AG04450 (cell line): Measurements from ENCODE around the gene OR6F1. TPM values are rescaled to one million over a fixed set of nuclear protein-coding genes. Genes with fewer than 3 reads are reported as not detected.
"Not testable (repeated sequence)": the region's sequence is repeated elsewhere in the genome, so short reads cannot be mapped to it uniquely, and the experiment has no call there.

Source experiments
- CTCF ChIA-PET: fragments of 300-600, 350-600 bp; formaldehyde crosslinking; extraction: SDS; loops from one replicate; lab custom pipeline; 2022; ENCODE audit warnings: antibody characterized with exemption, inconsistent platforms; lab: Charles Lee
- POLR2A ChIA-PET: fragments of 350-600 bp; formaldehyde crosslinking; extraction: SDS; loops from one replicate; lab custom pipeline; 2021; ENCODE audit warnings: antibody characterized with exemption, inconsistent platforms; lab: Yijun Ruan, JAX
- DNase-seq: peaks from one replicate; pipeline ENCODE4 v3.0.0-alpha.2; 2011; ENCODE audit warnings: low read depth, low spot score
- H3K27ac ChIP-seq: one replicate; pipeline ENCODE4 v1.5.1; 2012; ENCODE audit warnings: low read depth, low read length, control low read depth
- H3K27me3 ChIP-seq: one replicate; pipeline ENCODE4 v1.6.0; 2012; ENCODE audit warnings: low read length; ENCODE audit not compliant: control insufficient read depth, insufficient read depth
- H3K4me3 ChIP-seq: 2 replicates; pipeline ENCODE4 v1.5.1; 2011; ENCODE audit warnings: mild to moderate bottlenecking, low read depth, low read length, control low read depth
- H3K9me3 ChIP-seq: 2 replicates; pipeline ENCODE4 v1.5.1; 2012; ENCODE audit warnings: low read length; ENCODE audit not compliant: control insufficient read depth, insufficient read depth
- polyA minus RNA-seq: library from RNA; depleted of rRNA, polyadenylated mRNA; stranded (reverse); fragments of >200 nt; gene quantifications from 2 replicates; pipeline ENCODE4 v1.2.3, GENCODE V29; 2011; rRNA and poly(A)+ RNA removed
- polyA plus RNA-seq: library from polyadenylated mRNA; depleted of rRNA; stranded (reverse); fragments of >200 nt; gene quantifications from 2 replicates; pipeline ENCODE4 v1.2.3, GENCODE V29; 2011; rRNA removed
- TF ChIP-seq, protein P1 (sequence below): IDR thresholded peaks from 2 replicates; pipeline ENCODE4 v1.5.1; 2011; ENCODE audit warnings: low read depth, low read length, control low read depth, inconsistent platforms

Gene OR6F1
- polyA plus RNA-seq (not detected in 2 replicates), polyA minus RNA-seq (not detected in 2 replicates)

DNA sequence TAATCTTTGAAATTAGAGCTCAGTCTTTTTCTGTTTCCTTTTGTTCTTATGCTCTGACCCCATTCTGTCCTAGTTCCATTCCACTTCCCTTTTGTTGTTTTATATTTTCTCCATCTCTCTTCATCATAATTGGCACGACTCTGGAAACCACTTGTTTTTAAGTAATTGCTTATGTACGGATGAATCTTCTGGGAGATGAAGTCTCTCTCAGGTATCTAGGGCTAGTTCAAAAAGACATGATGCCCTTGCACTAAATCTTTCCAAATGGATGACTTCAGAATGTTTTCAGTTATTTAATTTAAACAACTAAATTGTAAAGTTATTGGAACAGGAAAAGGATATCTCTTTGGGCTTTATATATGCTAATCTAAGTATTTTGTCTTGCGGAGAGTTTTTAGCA, at the start of gene OR6F1:
Gene OR6F1, minus strand, starts transcription at position 101 of the 400 bp plus-strand sequence. CDS start 3,891 bp downstream, outside the sequence.
- no peak within 1 kb of the TSS for H3K27ac ChIP-seq
- no peaks in the 10 kb centered on the region for H3K27me3 ChIP-seq
- TF ChIP-seq, protein P1, sequence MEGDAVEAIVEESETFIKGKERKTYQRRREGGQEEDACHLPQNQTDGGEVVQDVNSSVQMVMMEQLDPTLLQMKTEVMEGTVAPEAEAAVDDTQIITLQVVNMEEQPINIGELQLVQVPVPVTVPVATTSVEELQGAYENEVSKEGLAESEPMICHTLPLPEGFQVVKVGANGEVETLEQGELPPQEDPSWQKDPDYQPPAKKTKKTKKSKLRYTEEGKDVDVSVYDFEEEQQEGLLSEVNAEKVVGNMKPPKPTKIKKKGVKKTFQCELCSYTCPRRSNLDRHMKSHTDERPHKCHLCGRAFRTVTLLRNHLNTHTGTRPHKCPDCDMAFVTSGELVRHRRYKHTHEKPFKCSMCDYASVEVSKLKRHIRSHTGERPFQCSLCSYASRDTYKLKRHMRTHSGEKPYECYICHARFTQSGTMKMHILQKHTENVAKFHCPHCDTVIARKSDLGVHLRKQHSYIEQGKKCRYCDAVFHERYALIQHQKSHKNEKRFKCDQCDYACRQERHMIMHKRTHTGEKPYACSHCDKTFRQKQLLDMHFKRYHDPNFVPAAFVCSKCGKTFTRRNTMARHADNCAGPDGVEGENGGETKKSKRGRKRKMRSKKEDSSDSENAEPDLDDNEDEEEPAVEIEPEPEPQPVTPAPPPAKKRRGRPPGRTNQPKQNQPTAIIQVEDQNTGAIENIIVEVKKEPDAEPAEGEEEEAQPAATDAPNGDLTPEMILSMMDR: no peak
- DNase-seq: no peak
- ChIA-PET CTCF (no interaction called here), POLR2A (no interaction called here)
- H3K4me3 ChIP-seq: no peak within 1 kb of the TSS
- H3K9me3 ChIP-seq: peaks cover 21% of the 10 kb centered on the region

- ChIA-PET CTCF (no interaction called here), POLR2A (no interaction called here)
- TF ChIP-seq, protein P1: no peak
- no peak for DNase-seq
- Histone ChIP-seq H3K27me3 (no peaks in the 10 kb centered on the region), H3K9me3 (peaks cover 11% of the 10 kb centered on the region; the same call in 1 of the 2 replicates), H3K4me3 (no peak within 1 kb of the TSS), H3K27ac (no peak within 1 kb of the TSS)
Observed at GRCh38 chr1:247760456-247760855, 44.0 kb upstream of the OR6F1 start, which contains the start of gene OR1C1. OR1C1 (minus strand) TSS chr1:247760556; CDS start chr1:247758406, 2,150 bp downstream.

DNA sequence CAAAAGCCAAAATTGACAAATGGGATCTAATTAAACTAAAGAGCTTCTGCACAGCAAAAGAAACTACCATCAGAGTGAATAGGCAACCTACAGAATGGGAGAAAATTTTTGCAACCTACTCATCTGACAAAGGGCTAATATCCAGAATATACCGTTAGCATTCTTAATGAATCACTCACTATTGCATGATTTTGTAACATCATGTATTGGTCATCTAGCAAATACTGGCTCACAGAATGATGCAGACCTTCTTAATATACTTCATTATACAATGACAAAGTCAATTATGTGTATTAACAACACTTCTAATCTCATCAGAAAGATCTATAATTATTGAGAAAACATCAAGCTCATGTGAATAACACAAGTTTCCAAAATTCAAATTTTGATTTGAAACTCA, 37.9 kb upstream of the OR6F1 start:
- H3K9me3 ChIP-seq: peaks cover 23% of the 10 kb centered on the region
- DNase-seq, H3K4me3 ChIP-seq, H3K27me3 ChIP-seq, H3K27ac ChIP-seq, CTCF ChIA-PET, POLR2A ChIA-PET: not testable (repeated sequence)

- Histone ChIP-seq H3K9me3 (peaks cover 23% of the 10 kb centered on the region), H3K27ac (no peak overlapping the region), H3K4me3 (no peak overlapping the region), H3K27me3 (no peaks in the 10 kb centered on the region)
- DNase-seq: no peak
- CTCF ChIA-PET: no interaction called here
- POLR2A ChIA-PET: no interaction called here
- TF ChIP-seq, protein P1: no peak
Observed at GRCh38 chr1:247749870-247750269, 33.4 kb upstream of the OR6F1 start.

DNA sequence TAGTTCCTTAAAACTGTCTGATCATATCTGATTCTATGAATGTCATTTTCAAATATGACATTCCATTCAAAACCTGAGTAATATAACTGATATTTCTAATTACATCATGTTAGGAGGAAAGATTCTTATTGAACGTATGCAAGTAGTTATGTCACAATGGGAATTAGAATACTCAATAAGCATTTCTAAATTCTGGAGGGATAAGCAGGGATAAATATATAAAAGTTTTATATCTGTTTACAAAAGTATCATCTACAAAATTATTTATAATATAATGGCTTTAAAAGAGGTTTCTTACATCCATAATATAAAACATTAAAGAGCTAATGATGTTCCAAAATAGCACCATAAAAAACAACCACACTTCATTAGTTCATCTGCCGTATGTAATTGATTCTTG, 31.6 kb upstream of the OR6F1 start, which contains the start of gene OR14A2:
Gene OR14A2, minus strand, starts transcription at position 101 of the 400 bp plus-strand sequence.
- ChIA-PET CTCF (no interaction called here), POLR2A (no interaction called here)
- H3K27me3 ChIP-seq: no peaks in the 10 kb centered on the region
- DNase-seq: no peak
- TF ChIP-seq, protein P1: no peak
- H3K27ac ChIP-seq: no peak within 1 kb of the TSS
- no peak within 1 kb of the TSS for H3K4me3 ChIP-seq
- peaks cover 26% of the 10 kb centered on the region for H3K9me3 ChIP-seq
